Breast epithelium (tissue), 4 donors: ENCODE data around the gene CSNK2B. TPM values are rescaled to one million over a fixed set of nuclear protein-coding genes. Genes with fewer than 3 reads are reported as not detected.

Experiments used
- DNase-seq, 2 donors: peaks; one replicate each; pipeline ENCODE4 v3.0.0-alpha.2; 2019; ENCODE audit warnings: low spot score in 2 of 2
- H3K27ac ChIP-seq, 2 donors: fragments of 200-600 bp; sonication (generic) in 1 of 2; one replicate each; pipeline ENCODE4 v1.5.1; 2016 to 2019; ENCODE audit warnings: mild to moderate bottlenecking in 1 of 2
- H3K27me3 ChIP-seq, 2 donors: fragments of 200-600 bp; sonication (generic) in 1 of 2; one replicate each; pipeline versions ENCODE4 v1.5.1 to v1.6.0; 2017 to 2019; ENCODE audit warnings: control low read depth in 1 of 2, mild to moderate bottlenecking in 1 of 2
- H3K36me3 ChIP-seq: fragments of 200-600 bp; one replicate; pipeline ENCODE4 v1.5.1; 2019
- H3K4me1 ChIP-seq, 2 donors: fragments of 200-600 bp; sonication (generic); one replicate each; pipeline ENCODE4 v1.5.1; 2016 to 2019; ENCODE audit warnings: control low read depth in 1 of 2
- H3K4me3 ChIP-seq, 3 donors: fragments of 200-600 bp; sonication (generic); 1 replicate in 2 of 3; 2 replicates in 1 of 3; pipeline ENCODE4 v1.5.1; 2016 to 2019; ENCODE audit warnings: mild to moderate bottlenecking in 3 of 3, moderate library complexity in 2 of 3
- H3K9me3 ChIP-seq, 2 donors: fragments of 200-600 bp; sonication (generic) in 1 of 2; one replicate each; pipeline ENCODE4 v1.5.1; 2016 to 2019; ENCODE audit warnings: control low read depth in 1 of 2
- POLR2A ChIP-seq: fragments of 450-650 bp; IDR thresholded peaks from one replicate; pipeline ENCODE4 v1.6.1; 2016; ENCODE audit warnings: antibody characterized with exemption, mild to moderate bottlenecking, moderate library complexity
- POLR2AphosphoS5 ChIP-seq, 3 donors: sonication (generic); formaldehyde crosslinking; IDR thresholded peaks; one replicate each; pipeline ENCODE4 v1.6.1; 2017; ENCODE audit warnings: antibody characterized with exemption in 3 of 3
- intact Hi-C: fragments of 100-400 bp; cut with DNase I; formaldehyde crosslinking; loops from one replicate; pipeline ENCODE4 v1.15.1; 2023; ENCODE audit warnings: low total_unique reads
- total RNA-seq, 3 donors: library from RNA; depleted of rRNA; stranded (reverse); fragments of >200 nt; gene quantifications; one replicate each; pipeline ENCODE4 v1.1.0, GENCODE V29; 2016
- TF ChIP-seq, protein P1 (sequence below), 3 donors: fragments of 450-650 bp; IDR thresholded peaks; one replicate each; pipeline ENCODE4 v1.5.1; 2016 to 2017; ENCODE audit warnings: antibody characterized with exemption in 3 of 3, mild to moderate bottlenecking in 3 of 3, moderate library complexity in 3 of 3

CSNK2B gene
- total RNA-seq, 3 donors from 2014 or later, result 135 to 180 (median 178) TPM

DNA sequence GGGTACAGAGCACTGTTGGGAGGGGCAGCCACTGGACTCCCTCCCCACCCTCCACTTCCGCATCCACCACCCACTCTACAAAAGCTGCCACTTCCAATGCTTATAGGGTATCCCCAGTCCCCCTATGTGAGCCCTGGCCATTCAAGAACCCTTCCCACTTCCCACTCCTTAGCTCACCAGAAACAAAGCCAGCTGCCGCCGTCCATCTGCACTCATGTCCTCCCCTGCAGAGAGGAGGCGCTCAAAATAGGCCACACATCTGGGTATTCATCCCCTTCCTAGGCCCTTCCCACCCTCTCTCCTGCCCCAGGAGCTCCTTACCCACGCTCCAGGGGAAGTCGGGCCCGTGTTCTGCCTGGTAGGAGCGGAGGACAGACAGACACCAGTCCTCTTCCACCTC is 21.4 kb downstream of the CSNK2B start:
- Histone ChIP-seq H3K27me3 (no peaks in the 10 kb centered on the region), H3K36me3 (peaks cover 8% of the 10 kb centered on the region), H3K4me3 (no peak overlapping the region), H3K27ac (no peak overlapping the region), H3K9me3 (no peaks in the 10 kb centered on the region), H3K4me1 (no peaks in the 10 kb centered on the region)
- TF ChIP-seq, protein P1, sequence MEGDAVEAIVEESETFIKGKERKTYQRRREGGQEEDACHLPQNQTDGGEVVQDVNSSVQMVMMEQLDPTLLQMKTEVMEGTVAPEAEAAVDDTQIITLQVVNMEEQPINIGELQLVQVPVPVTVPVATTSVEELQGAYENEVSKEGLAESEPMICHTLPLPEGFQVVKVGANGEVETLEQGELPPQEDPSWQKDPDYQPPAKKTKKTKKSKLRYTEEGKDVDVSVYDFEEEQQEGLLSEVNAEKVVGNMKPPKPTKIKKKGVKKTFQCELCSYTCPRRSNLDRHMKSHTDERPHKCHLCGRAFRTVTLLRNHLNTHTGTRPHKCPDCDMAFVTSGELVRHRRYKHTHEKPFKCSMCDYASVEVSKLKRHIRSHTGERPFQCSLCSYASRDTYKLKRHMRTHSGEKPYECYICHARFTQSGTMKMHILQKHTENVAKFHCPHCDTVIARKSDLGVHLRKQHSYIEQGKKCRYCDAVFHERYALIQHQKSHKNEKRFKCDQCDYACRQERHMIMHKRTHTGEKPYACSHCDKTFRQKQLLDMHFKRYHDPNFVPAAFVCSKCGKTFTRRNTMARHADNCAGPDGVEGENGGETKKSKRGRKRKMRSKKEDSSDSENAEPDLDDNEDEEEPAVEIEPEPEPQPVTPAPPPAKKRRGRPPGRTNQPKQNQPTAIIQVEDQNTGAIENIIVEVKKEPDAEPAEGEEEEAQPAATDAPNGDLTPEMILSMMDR (IDR thresholded peaks at IDR 0.05), result no peak
- TF ChIP-seq POLR2A, result no peak
- no peak for TF ChIP-seq POLR2AphosphoS5 (IDR thresholded peaks at IDR 0.05)
- intact Hi-C loops, result no loop called here
- DNase-seq, result no peak

DNA sequence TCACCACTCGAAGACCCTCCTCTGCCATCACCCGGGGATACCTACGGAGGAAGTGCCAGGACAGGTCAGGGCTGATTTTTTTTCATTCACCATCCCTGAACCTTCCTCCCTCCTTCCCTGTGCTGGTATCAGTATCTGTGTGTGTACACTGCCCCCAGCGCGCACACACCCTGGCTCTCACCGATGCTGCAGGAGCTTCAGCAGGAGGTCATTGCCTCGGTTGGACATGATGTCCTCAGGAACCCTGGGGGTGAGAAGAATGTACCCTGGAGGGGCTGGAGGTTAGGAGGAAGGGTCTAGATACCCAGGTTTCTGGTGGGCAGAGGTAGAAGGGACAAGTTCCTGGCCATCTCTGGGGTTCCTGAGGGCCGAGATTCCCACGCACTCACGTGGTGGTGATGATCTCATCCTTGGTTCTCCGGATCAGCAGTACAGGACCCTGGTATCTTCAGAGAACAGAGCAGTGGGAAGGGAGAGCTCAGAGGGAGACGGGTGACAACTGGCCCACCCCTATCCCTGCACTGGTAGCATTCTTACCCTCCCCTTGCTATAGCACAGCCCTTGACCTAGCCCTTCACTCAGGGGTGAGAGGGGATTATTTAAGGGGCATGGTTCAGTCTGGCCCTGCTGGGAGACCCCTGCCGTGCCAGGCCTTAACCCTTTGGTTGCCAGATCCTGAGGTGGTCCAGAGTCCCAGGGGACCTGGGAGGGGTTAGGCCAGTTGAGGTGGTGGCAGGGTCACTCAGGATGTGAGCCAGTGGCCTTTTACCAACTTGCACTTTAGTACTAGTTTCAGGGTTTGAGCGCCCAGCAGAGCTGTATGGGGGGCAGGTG is 22.2 kb downstream of the CSNK2B start:
- peaks cover 8% of the 10 kb centered on the region for H3K36me3 ChIP-seq
- no peak overlapping the region for H3K27ac ChIP-seq
- intact Hi-C loops, result no loop called here
- TF ChIP-seq POLR2AphosphoS5 (IDR thresholded peaks at IDR 0.05) (no peak), POLR2A (no peak)
- TF ChIP-seq, protein P1 (IDR thresholded peaks at IDR 0.05), result no peak
- no peak for DNase-seq
- H3K4me3 ChIP-seq, result no peak overlapping the region
- no peaks in the 10 kb centered on the region for H3K27me3 ChIP-seq
- H3K4me1 ChIP-seq, result no peaks in the 10 kb centered on the region
- no peaks in the 10 kb centered on the region for H3K9me3 ChIP-seq

DNA sequence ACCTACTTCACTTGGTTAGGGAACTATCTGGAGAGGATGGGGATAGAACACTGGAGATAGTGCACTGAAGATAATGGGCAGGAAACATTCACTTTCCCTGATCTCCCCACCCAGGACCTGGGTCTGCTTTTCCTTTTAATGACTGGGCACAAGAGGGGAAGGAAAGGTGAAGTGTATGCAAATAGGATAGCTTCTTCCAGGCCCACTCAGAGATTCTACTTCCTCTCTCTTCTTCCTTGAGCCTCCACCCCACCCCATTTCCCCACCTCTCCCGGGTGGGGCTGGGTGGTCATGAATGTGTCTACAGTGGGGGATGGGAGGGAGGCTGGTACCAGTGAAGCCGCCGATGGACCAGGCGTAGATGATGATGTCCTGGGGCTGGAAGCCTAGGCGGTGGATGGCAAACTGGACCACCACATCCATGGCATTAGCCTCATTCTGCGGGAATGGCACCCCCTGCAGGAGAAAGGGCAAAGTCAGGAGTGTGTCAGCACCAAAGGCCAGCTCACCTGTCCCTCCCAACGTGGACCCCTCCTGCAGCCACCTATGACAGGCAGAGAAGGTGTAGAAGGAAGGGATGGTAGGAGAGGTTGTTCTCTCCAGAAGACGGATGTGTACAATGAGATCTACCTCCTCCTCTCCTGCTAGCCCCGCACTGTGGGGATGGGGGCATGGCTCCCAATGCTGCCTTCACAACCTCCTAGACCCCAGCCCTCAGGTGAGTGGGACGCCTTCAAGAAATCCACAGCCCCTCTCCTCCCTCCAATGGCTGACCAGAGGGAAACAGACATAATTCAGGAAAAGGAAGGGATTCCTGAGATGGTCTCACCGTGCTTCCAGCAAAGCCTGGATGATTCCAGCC is 23.6 kb downstream of the CSNK2B start:
- intact Hi-C loops, result loop anchor here (10.0 kb wide), 1 partner anchor 265 kb away; the partner anchor contains the start of genes NELFE and SKIC2
- H3K4me1 ChIP-seq, result no peaks in the 10 kb centered on the region
- DNase-seq, result no peak
- H3K36me3 ChIP-seq, result peaks cover 8% of the 10 kb centered on the region
- no peaks in the 10 kb centered on the region for H3K9me3 ChIP-seq
- H3K27me3 ChIP-seq, result no peaks in the 10 kb centered on the region
- H3K4me3 ChIP-seq, result no peak overlapping the region
- TF ChIP-seq, protein P1 (IDR thresholded peaks at IDR 0.05), result no peak
- no peak for TF ChIP-seq POLR2AphosphoS5 (IDR thresholded peaks at IDR 0.05)
- no peak for TF ChIP-seq POLR2A
- no peak overlapping the region for H3K27ac ChIP-seq

DNA sequence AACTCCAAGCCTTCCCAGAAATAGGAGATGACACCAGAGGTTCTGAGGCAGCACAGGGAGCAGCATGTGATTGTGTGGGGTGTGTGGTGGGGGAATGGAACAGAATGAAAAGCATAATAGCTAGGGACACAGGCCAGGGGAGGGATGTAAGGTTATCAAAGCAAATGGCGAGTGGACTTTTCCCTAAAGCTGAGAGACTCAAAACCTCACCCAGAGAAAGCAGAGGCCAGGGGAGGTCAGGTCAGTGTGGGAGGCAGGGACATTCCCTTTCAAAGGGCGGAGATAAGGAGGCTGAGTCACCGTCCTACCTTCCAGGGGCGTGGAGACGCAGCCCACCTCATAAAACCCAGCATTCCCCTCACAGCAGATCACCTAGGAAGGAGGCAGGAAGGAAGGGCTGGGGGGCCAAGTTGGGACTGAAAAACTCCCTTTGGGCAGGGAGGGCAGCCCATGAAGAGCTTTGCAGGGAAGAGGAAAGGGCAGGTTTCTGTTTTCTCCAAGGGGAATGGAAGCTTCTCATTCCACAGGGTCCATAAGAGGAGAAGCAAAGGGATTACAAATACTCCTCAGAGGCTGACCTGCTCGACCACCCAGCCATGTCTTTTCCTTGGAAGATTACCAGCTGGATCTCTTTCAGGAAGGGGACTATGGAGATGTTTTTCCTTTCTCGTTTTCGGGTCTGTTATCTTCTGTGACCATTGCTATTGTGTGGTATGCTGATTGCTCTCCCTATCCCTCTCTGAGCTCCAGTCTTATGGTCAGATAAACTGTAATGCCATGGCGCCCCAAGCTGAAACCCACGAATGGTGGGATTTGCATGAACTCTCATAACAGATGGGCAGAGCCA is 24.6 kb downstream of the CSNK2B start:
- Histone ChIP-seq H3K4me1 (no peaks in the 10 kb centered on the region), H3K27me3 (no peaks in the 10 kb centered on the region), H3K9me3 (no peaks in the 10 kb centered on the region), H3K4me3 (no peak overlapping the region), H3K27ac (no peak overlapping the region), H3K36me3 (peaks cover 8% of the 10 kb centered on the region)
- intact Hi-C loops, result loop anchor here (10.0 kb wide), 1 partner anchor 264 kb away; the partner anchor contains the start of genes NELFE and SKIC2
- no peak for DNase-seq
- TF ChIP-seq, protein P1 (IDR thresholded peaks at IDR 0.05), result no peak
